ENCODE measurements around the gene STT3B.
"Not testable (repeated sequence)": the region's sequence is repeated elsewhere in the genome, so short reads cannot be mapped to it uniquely, and the experiment has no call there.

STT3B gene

GRCh38 chr3:31592764-31593163, 60.0 kb downstream of the STT3B start:
- no peak for TF ChIP-seq CTCF (IDR thresholded peaks at IDR 0.05; ENCODE audit: low read depth, low read length)

GRCh38 chr3:31596176-31596575, 63.5 kb downstream of the STT3B start:
- no peak for TF ChIP-seq CTCF (IDR thresholded peaks at IDR 0.05; ENCODE audit: low read depth, low read length)
- H3K4me3 ChIP-seq (ENCODE audit: low read depth, low read length), result no peak overlapping the region

More at GRCh38 chr3:31592764-31593163, 60.0 kb downstream of the STT3B start:
- no peak overlapping the region for H3K4me3 ChIP-seq (ENCODE audit: low read depth, low read length)

GRCh38 chr3:31600431-31600830, 67.7 kb downstream of the STT3B start:
- TF ChIP-seq CTCF (IDR thresholded peaks at IDR 0.05; ENCODE audit: low read depth, low read length), result no peak
- no peak overlapping the region for H3K4me3 ChIP-seq (ENCODE audit: low read depth, low read length)

- H3K4me3 ChIP-seq (ENCODE audit: low read depth, low read length), result not testable (repeated sequence)
Observed at GRCh38 chr3:31605333-31605732, 72.6 kb downstream of the STT3B start.

GRCh38 chr3:31606453-31606852, 73.7 kb downstream of the STT3B start:
- H3K4me3 ChIP-seq (ENCODE audit: low read depth, low read length), result no peak overlapping the region
- TF ChIP-seq CTCF (IDR thresholded peaks at IDR 0.05; ENCODE audit: low read depth, low read length), result no peak

- TF ChIP-seq CTCF (IDR thresholded peaks at IDR 0.05; ENCODE audit: low read depth, low read length), result peak; percentile 16; the same call in 1 of the 2 replicates
- H3K4me3 ChIP-seq (ENCODE audit: low read depth, low read length), result no peak overlapping the region
Observed at GRCh38 chr3:31610700-31611275, 78.1 kb downstream of the STT3B start.

GRCh38 chr3:31613177-31613576, 80.5 kb downstream of the STT3B start:
- TF ChIP-seq CTCF (IDR thresholded peaks at IDR 0.05; ENCODE audit: low read depth, low read length), result no peak
- no peak overlapping the region for H3K4me3 ChIP-seq (ENCODE audit: low read depth, low read length)

- TF ChIP-seq CTCF (IDR thresholded peaks at IDR 0.05; ENCODE audit: low read depth, low read length), result no peak
Observed at GRCh38 chr3:31613654-31614053, 80.9 kb downstream of the STT3B start.

More at GRCh38 chr3:31613654-31614053, 80.9 kb downstream of the STT3B start:
- no peak overlapping the region for H3K4me3 ChIP-seq (ENCODE audit: low read depth, low read length)
